ENCODE measurements around the gene TP73.
"Not testable (repeated sequence)": the region's sequence is repeated elsewhere in the genome, so short reads cannot be mapped to it uniquely, and the experiment has no call there.

TP73 gene

GRCh38 chr1:3712573-3713535 is 60.5 kb downstream of the TP73 start:
- H3K9me3 ChIP-seq (ENCODE audit: control insufficient read depth, insufficient read depth, low read length): no peaks in the 10 kb centered on the region
- peaks cover 2% of the 10 kb centered on the region for H3K36me3 ChIP-seq (ENCODE audit: control insufficient read depth, insufficient read depth, low read length)
- H3K4me3 ChIP-seq (ENCODE audit: low read depth, low read length): no peak overlapping the region
- H3K4me1 ChIP-seq (ENCODE audit: control insufficient read depth, insufficient read depth, low read length): peaks cover 2% of the 10 kb centered on the region
- H3K9ac ChIP-seq (ENCODE audit: low read depth, low read length): no peak overlapping the region
- no peaks in the 10 kb centered on the region for H3K27me3 ChIP-seq (ENCODE audit: control insufficient read depth, insufficient read depth, low read length)

- Histone ChIP-seq H3K4me1 (ENCODE audit: control insufficient read depth, insufficient read depth, low read length) (peaks cover 2% of the 10 kb centered on the region), H3K9me3 (ENCODE audit: control insufficient read depth, insufficient read depth, low read length) (no peaks in the 10 kb centered on the region), H3K36me3 (ENCODE audit: control insufficient read depth, insufficient read depth, low read length) (peaks cover 2% of the 10 kb centered on the region), H3K9ac (ENCODE audit: low read depth, low read length) (no peak overlapping the region), H3K4me3 (ENCODE audit: low read depth, low read length) (no peak overlapping the region), H3K27me3 (ENCODE audit: control insufficient read depth, insufficient read depth, low read length) (no peaks in the 10 kb centered on the region)
Observed at GRCh38 chr1:3713840-3714239, 61.5 kb downstream of the TP73 start.

- no peaks in the 10 kb centered on the region for H3K27me3 ChIP-seq (ENCODE audit: control insufficient read depth, insufficient read depth, low read length)
- no peaks in the 10 kb centered on the region for H3K9me3 ChIP-seq (ENCODE audit: control insufficient read depth, insufficient read depth, low read length)
- H3K4me1 ChIP-seq (ENCODE audit: control insufficient read depth, insufficient read depth, low read length): peaks cover 2% of the 10 kb centered on the region
Observed at GRCh38 chr1:3714284-3714741, 62.0 kb downstream of the TP73 start.

GRCh38 chr1:3714814-3715213 is 62.5 kb downstream of the TP73 start:
- peaks cover 2% of the 10 kb centered on the region for H3K4me1 ChIP-seq (ENCODE audit: control insufficient read depth, insufficient read depth, low read length)
- H3K4me3 ChIP-seq (ENCODE audit: low read depth, low read length): no peak overlapping the region
- no peak overlapping the region for H3K9ac ChIP-seq (ENCODE audit: low read depth, low read length)
- H3K9me3 ChIP-seq (ENCODE audit: control insufficient read depth, insufficient read depth, low read length): no peaks in the 10 kb centered on the region
- H3K27me3 ChIP-seq (ENCODE audit: control insufficient read depth, insufficient read depth, low read length): no peaks in the 10 kb centered on the region
- H3K36me3 ChIP-seq (ENCODE audit: control insufficient read depth, insufficient read depth, low read length): no peaks in the 10 kb centered on the region

More at GRCh38 chr1:3714284-3714741, 62.0 kb downstream of the TP73 start:
- Histone ChIP-seq H3K36me3 (ENCODE audit: control insufficient read depth, insufficient read depth, low read length) (no peaks in the 10 kb centered on the region), H3K9ac (ENCODE audit: low read depth, low read length) (no peak overlapping the region), H3K4me3 (ENCODE audit: low read depth, low read length) (no peak overlapping the region)

GRCh38 chr1:3716351-3716750 is 64.0 kb downstream of the TP73 start:
- H3K4me3 ChIP-seq (ENCODE audit: low read depth, low read length): no peak overlapping the region
- H3K36me3 ChIP-seq (ENCODE audit: control insufficient read depth, insufficient read depth, low read length): no peaks in the 10 kb centered on the region
- H3K9me3 ChIP-seq (ENCODE audit: control insufficient read depth, insufficient read depth, low read length): no peaks in the 10 kb centered on the region

GRCh38 chr1:3717041-3717714 is 64.9 kb downstream of the TP73 start:
- H3K36me3 ChIP-seq (ENCODE audit: control insufficient read depth, insufficient read depth, low read length): no peaks in the 10 kb centered on the region
- H3K9me3 ChIP-seq (ENCODE audit: control insufficient read depth, insufficient read depth, low read length): no peaks in the 10 kb centered on the region
- no peak overlapping the region for H3K9ac ChIP-seq (ENCODE audit: low read depth, low read length)
- H3K27me3 ChIP-seq (ENCODE audit: control insufficient read depth, insufficient read depth, low read length): no peaks in the 10 kb centered on the region
- H3K4me1 ChIP-seq (ENCODE audit: control insufficient read depth, insufficient read depth, low read length): peaks cover 2% of the 10 kb centered on the region
- no peak overlapping the region for H3K4me3 ChIP-seq (ENCODE audit: low read depth, low read length)

More at GRCh38 chr1:3716351-3716750, 64.0 kb downstream of the TP73 start:
- no peaks in the 10 kb centered on the region for H3K27me3 ChIP-seq (ENCODE audit: control insufficient read depth, insufficient read depth, low read length)
- H3K9ac ChIP-seq (ENCODE audit: low read depth, low read length): no peak overlapping the region
- H3K4me1 ChIP-seq (ENCODE audit: control insufficient read depth, insufficient read depth, low read length): peaks cover 2% of the 10 kb centered on the region

GRCh38 chr1:3717715-3718601 is 65.6 kb downstream of the TP73 start:
- H3K9me3 ChIP-seq (ENCODE audit: control insufficient read depth, insufficient read depth, low read length): no peaks in the 10 kb centered on the region
- peaks cover 2% of the 10 kb centered on the region for H3K4me1 ChIP-seq (ENCODE audit: control insufficient read depth, insufficient read depth, low read length)
- H3K9ac ChIP-seq (ENCODE audit: low read depth, low read length): no peak overlapping the region
- H3K36me3 ChIP-seq (ENCODE audit: control insufficient read depth, insufficient read depth, low read length): no peaks in the 10 kb centered on the region
- H3K27me3 ChIP-seq (ENCODE audit: control insufficient read depth, insufficient read depth, low read length): no peaks in the 10 kb centered on the region
- peak overlapping the region; percentile 22 for H3K4me3 ChIP-seq (ENCODE audit: low read depth, low read length)

- H3K4me3 ChIP-seq (ENCODE audit: low read depth, low read length): no peak overlapping the region
- no peak overlapping the region for H3K9ac ChIP-seq (ENCODE audit: low read depth, low read length)
- H3K27me3 ChIP-seq (ENCODE audit: control insufficient read depth, insufficient read depth, low read length): no peaks in the 10 kb centered on the region
- H3K9me3 ChIP-seq (ENCODE audit: control insufficient read depth, insufficient read depth, low read length): no peaks in the 10 kb centered on the region
- H3K4me1 ChIP-seq (ENCODE audit: control insufficient read depth, insufficient read depth, low read length): peaks cover 2% of the 10 kb centered on the region
- no peaks in the 10 kb centered on the region for H3K36me3 ChIP-seq (ENCODE audit: control insufficient read depth, insufficient read depth, low read length)
Observed at GRCh38 chr1:3718764-3719163, 66.4 kb downstream of the TP73 start.

GRCh38 chr1:3721955-3722465 is 69.7 kb downstream of the TP73 start:
- Histone ChIP-seq H3K36me3 (ENCODE audit: control insufficient read depth, insufficient read depth, low read length) (no peaks in the 10 kb centered on the region), H3K4me3 (ENCODE audit: low read depth, low read length) (no peak overlapping the region), H3K27me3 (ENCODE audit: control insufficient read depth, insufficient read depth, low read length) (no peaks in the 10 kb centered on the region), H3K9ac (ENCODE audit: low read depth, low read length) (no peak overlapping the region), H3K9me3 (ENCODE audit: control insufficient read depth, insufficient read depth, low read length) (no peaks in the 10 kb centered on the region), H3K4me1 (ENCODE audit: control insufficient read depth, insufficient read depth, low read length) (peaks cover 2% of the 10 kb centered on the region)

GRCh38 chr1:3722846-3723245 is 70.5 kb downstream of the TP73 start:
- H3K9ac ChIP-seq (ENCODE audit: low read depth, low read length): no peak overlapping the region
- H3K4me3 ChIP-seq (ENCODE audit: low read depth, low read length): no peak overlapping the region
- H3K27me3 ChIP-seq (ENCODE audit: control insufficient read depth, insufficient read depth, low read length): no peaks in the 10 kb centered on the region
- H3K36me3 ChIP-seq (ENCODE audit: control insufficient read depth, insufficient read depth, low read length): no peaks in the 10 kb centered on the region
- H3K9me3 ChIP-seq (ENCODE audit: control insufficient read depth, insufficient read depth, low read length): no peaks in the 10 kb centered on the region
- H3K4me1 ChIP-seq (ENCODE audit: control insufficient read depth, insufficient read depth, low read length): no peaks in the 10 kb centered on the region

GRCh38 chr1:3724416-3725030 is 72.2 kb downstream of the TP73 start:
- not testable (repeated sequence) for H3K4me3 ChIP-seq (ENCODE audit: low read depth, low read length); H3K36me3 ChIP-seq (ENCODE audit: control insufficient read depth, insufficient read depth, low read length); H3K4me1 ChIP-seq (ENCODE audit: control insufficient read depth, insufficient read depth, low read length); H3K9ac ChIP-seq (ENCODE audit: low read depth, low read length); H3K9me3 ChIP-seq (ENCODE audit: control insufficient read depth, insufficient read depth, low read length); H3K27me3 ChIP-seq (ENCODE audit: control insufficient read depth, insufficient read depth, low read length)

Data from iPS-15b (cell line).